ENCODE data around the gene VAV2.

Gene VAV2

DNA sequence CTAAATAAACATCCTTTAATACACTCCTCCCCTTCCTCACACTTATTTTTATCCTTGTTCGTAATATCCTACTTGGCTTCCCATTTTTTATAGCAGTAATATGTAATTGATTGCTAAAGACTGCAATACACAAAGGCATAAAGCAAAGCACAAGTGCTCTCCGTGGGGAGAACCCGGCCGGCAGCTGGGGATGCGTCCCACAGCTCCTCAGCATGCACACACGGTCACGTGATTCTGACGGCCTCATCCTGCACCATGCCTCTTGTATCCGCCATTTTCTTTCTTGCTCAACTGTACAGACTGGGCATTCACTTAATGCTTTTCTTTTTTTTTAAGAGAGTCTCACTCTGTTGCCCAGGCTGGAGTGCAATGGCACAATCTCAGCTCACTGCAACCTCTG lies 36.0 kb upstream of the VAV2 start:
- no peak for DNase-seq

- no peak for DNase-seq
Observed at GRCh38 chr9:134027561-134027960, 35.4 kb upstream of the VAV2 start.

GRCh38 chr9:134026981-134027380 lies 34.9 kb upstream of the VAV2 start:
- no peak for DNase-seq

DNA sequence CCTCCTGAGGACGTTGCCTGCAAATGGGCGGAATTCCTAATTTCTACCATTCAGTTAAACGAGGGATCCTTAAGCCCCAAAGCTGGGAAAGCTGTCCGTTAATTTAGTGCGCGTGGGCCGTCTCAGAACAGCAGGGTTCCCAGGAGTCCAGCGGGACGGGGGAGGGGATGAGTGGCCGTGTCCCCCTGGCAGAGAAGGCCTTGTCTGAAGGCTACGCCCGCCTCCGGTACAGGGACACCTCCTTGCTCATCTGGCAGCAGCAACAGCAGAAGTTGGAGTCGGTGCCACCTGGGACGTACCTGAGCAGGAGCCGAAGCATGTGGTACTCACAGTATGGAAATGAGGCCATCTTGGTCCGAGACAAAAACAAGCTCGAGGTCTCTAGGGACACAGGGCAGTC lies 34.5 kb upstream of the VAV2 start:
- DNase-seq, result no peak

DNA sequence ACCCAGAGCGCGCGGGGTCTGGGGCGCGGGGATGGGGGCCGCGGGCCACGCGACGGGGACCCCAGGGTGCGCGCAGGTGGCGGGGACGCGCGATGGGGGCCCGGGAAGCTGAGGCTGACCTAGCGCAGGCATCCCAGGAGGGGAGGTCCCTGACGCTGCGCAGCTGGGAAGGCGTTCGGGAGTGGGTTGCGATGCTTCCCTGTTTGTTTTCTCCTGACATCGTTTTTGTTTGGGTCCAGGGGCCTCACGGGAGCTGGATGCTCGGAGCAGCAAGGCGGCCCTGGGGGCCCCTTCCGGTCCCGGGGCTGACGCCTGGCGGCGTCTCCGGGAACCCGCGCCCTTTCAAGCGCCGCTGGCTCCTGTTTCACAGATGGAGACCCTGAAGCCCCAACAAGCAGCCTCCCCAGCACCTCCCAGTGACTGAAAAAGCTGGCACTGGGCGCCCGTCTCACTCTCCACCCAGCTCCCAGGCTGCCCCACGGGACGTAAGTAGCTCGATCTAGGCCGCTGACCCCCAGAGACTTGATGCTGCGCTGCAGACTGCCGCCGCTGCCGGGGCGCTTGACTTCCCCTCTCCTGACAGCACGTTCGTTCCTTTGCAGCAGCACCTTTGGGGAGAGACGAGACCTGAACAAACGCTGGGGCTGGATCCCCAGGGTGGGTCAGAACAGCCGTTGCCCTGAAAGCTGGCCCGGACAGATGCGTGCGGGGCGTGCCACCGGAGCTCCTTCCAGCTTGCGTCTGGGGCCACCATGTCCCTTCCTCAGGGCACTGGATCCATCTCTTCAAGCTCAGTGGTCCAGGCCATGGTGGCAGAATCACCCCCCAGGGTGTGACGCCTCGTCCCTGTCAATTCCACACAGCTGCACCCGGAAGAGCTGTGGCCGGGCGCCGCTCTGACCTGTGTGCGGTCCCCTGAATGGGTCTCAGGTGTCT lies 33.8 kb upstream of the VAV2 start:
- DNase-seq, result peak in 1 of 2 experiments; percentile 38

GRCh38 chr9:134024828-134025605 lies 32.9 kb upstream of the VAV2 start, which contains the start of gene BRD3OS:
BRD3OS (plus strand) TSS chr9:134025481; CDS start chr9:134026748, 1,267 bp downstream.
- peak; percentile 96 to 98 for DNase-seq

DNA sequence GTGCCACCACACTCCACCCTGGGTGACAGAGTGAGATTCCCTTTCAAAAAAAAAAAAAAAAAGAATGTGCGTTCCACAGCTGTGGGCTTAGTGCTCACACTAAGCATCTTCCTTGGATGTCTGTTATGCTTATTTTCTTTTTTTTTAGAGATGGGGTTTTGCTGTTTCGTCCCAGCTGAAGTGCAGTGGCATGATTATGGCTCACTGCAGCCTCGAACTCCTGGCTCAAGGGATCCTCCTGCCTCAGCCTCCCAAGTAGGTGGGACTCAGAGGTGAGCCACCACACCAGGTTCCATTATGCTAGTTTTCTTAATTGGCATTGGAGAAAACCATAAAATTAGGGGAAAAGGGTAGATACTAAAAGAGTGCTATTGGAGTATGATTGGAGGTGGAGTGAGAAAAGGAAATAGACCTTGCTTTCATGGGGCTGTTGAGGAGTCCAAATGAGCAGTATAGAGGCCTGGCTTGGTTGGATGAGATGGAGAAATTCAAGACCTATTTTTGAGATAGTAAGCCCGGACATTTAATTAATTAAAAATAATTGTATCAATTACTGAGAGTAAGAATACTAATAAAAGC lies 32.2 kb upstream of the VAV2 start:
- no peak for DNase-seq

GRCh38 chr9:134014946-134015345 lies 22.8 kb upstream of the VAV2 start:
- no peak for DNase-seq

DNA sequence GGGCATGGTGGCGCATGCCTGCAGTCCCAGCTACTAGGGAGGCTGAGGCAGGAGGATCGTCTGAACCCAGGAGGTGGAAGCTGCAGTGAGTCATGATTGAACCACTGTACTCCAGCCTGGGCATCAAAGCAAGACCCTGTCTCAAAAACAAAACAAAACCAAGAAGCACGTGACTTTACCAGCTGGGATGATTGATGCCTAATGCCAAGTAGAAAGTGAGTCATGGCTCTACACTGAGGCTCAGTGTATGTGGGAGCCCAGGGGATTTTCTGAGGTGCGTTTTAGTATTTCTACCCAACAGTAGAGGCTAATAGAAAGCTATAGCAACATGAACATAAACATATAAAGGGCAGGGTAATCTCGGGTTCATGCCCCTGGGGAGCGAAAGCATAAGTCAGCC lies 19.3 kb upstream of the VAV2 start:
- DNase-seq, result no peak

GRCh38 chr9:134010310-134011173 lies 18.4 kb upstream of the VAV2 start:
- DNase-seq, result no peak

- no peak for DNase-seq
Observed at GRCh38 chr9:134007571-134007970, 15.4 kb upstream of the VAV2 start.

DNA sequence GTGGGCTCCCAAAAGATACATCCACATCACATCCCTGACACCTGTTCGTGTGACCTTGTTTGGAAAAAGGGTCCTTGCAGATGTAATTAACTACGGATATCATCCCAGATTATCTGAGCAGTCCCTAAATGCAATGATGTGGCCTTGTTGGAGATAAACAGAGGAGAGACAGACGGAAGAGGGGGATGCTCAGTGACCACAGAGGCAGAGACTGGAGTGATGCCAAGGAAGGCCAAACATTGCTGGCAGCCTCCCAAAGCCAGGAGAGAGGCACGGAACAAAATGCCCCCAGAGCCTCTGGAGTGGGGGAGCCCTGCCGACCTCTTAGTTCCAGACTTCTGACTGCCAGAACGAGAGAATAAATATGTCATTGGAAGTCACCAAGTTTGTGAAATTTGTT lies 15.0 kb upstream of the VAV2 start:
- no peak for DNase-seq

GRCh38 chr9:134005381-134005780 lies 13.3 kb upstream of the VAV2 start:
- no peak for DNase-seq

- no peak for DNase-seq
Observed at GRCh38 chr9:134004881-134005280, 12.8 kb upstream of the VAV2 start.

- DNase-seq, result no peak
Observed at GRCh38 chr9:134004131-134004873, 12.2 kb upstream of the VAV2 start.

GRCh38 chr9:134003237-134003636 lies 11.1 kb upstream of the VAV2 start:
- no peak for DNase-seq

GRCh38 chr9:134002796-134003195 lies 10.7 kb upstream of the VAV2 start:
- no peak for DNase-seq

GRCh38 chr9:133999851-134000265 lies 7.7 kb upstream of the VAV2 start:
- no peak for DNase-seq

GRCh38 chr9:133998915-133999595 lies 6.9 kb upstream of the VAV2 start:
- DNase-seq, result no peak

DNA sequence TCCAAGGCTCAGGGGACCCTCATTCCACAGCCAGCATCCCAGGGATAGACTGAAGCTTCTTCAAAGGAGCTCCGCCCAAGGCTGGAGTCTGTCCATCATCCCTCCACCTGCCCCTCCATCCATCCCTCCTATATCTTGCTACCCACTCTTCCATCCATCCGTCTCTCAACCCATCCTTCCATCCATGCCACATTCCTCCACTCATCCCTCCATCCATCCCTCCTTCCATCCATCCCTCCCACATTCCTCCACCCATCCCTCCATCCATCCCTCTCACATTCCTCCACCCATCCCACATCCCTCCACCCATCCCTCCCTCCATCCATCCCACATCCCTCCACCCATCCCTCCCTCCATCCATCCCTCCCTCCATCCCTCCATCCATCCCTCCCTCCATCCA lies 5.5 kb upstream of the VAV2 start:
- no peak for DNase-seq

Measured in SW 1271 (cell line).